GM18505 (cell line): ENCODE data around the gene BEND5.

Experiments used
- ATAC-seq: cut with Tn5 transposase; IDR thresholded peaks from one replicate; pipeline ENCODE4 v1.9.1; 2021; ENCODE audit not compliant: unreplicated experiment
- POLR2A ChIP-seq: IDR thresholded peaks from 4 replicates; pipeline ENCODE4 v1.6.1; 2011; ENCODE audit warnings: borderline replicate concordance; ENCODE audit not compliant: insufficient read depth, insufficient read length; ENCODE audit errors: extremely low read depth

Gene BEND5

GRCh38 chr1:48777219-48777895 is 666 bp upstream of the BEND5 start:
- no peak for ATAC-seq
- no peak for TF ChIP-seq POLR2A

GRCh38 chr1:48775831-48776392 is 779 bp downstream of the BEND5 start:
- no peak for ATAC-seq
- no peak for TF ChIP-seq POLR2A

GRCh38 chr1:48773133-48773532 is 3.6 kb downstream of the BEND5 start:
- no peak for TF ChIP-seq POLR2A
- ATAC-seq: peak; percentile 51

DNA sequence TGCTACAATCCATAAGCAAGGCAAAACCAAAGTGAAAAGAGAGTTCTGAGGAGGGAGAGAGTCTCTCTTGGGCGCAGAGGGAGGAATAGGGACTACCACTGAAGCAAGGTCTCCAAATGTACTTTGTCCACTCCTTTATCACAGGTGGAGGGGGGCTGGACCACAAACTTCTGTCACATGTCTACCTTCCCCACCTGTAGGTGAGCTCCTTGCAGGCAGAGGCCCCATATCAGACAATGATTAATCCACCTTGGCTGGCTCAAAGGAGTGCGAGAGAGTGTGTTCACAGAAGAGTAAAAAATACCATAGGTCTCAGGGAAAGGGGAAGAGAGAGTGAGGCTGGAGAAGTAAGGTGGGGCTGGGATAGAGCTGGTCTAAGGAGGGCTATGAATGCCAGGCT is 4.5 kb downstream of the BEND5 start:
- no peak for TF ChIP-seq POLR2A
- no peak for ATAC-seq

DNA sequence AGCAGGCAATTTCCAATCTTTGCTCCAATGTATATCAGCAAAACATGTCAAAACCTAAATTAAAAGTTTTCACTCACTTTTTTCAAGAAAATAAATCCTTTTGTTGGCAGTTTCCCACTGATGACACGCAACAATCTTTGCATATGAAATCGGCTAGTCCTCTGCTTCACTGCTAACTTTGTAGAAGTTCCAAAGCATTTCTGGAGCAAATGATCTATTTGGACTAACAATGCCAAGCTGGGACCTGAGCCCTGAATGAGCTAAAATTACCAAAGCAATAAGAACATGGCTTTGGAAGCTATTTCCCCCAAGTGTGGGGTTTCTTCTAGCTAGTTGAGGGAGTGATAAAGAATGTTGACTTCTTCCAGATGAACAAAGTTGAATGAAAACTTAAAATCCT is 5.1 kb downstream of the BEND5 start:
- ATAC-seq: no peak
- no peak for TF ChIP-seq POLR2A

- no peak for TF ChIP-seq POLR2A
- no peak for ATAC-seq
These were observed 8.6 kb downstream of the BEND5 start for GRCh38 chr1:48767975-48768510.

DNA sequence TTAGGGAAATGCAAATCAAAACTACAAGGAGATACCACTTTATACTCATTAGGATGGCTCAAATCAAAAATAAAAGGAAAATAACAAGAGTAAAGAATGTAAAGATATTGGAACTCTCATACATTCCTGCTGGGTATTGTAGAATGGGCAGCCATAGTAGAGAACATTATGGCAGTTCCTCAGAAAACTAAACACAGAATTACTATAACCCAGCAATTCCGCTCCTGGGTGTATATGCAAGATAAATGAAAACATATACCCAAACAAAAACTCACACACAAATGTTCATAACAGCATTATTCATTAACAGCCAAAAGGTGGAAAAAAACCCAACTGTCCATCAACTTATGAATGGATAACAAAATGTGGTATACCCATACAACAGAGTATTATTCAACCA is 11.4 kb downstream of the BEND5 start:
- TF ChIP-seq POLR2A: no peak
- no peak for ATAC-seq

DNA sequence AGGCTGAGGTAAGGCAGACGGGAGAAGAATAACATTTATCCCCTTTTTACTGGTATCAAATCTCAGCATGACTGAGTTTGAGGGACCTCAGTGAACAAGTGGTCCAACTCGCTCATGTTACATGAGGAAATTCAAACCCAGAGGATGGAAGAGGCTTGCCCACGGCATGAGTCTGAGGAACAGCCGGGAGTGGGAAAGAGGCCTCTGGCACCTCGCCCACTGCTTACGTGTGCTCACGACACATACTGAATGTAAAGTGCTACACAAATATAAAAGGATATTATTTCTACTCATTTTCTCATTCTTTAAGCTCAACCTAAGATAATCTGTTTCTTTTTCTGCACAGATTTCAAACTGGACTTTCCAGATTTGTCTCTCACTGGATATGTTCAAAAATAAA is 14.7 kb downstream of the BEND5 start:
- no peak for TF ChIP-seq POLR2A
- ATAC-seq: no peak

DNA sequence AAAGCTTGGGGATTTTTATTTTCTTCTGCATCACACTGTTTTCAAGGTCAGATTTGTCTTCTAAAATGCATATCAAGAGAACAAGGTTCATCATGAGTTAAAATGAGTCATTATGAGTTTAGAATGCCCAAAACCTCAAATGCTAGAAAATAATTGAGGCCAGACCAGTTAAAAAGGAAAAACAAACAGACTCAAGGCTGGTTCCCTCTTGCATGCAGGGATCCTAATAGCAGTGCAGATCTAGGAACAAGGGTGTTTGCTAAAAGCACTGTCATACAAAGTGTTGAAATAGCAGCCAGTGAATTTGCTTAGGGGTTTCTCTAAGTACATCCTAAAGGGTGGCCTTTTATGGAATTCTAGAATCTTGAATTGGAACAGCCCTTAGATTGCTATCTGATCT is 15.3 kb downstream of the BEND5 start:
- no peak for TF ChIP-seq POLR2A
- no peak for ATAC-seq

DNA sequence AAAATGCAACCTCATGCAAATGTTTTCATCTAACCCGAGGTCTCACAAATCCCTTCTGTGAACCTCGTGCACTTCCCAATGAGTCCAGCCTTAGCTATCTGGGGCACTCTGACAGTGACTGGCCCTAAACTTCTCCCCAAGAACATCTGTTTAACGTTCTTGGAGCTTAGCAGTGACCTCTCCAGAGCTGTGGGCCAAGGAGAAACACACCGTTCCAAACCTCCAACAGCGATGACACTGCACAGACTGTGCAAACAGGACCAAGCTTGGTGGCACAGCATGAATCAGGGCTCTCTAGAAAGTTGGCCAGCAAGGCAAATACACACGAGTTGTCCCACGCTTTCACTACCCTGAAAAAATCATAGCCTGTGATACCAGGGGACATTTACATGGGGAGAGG is 15.8 kb downstream of the BEND5 start:
- no peak for ATAC-seq
- TF ChIP-seq POLR2A: no peak

DNA sequence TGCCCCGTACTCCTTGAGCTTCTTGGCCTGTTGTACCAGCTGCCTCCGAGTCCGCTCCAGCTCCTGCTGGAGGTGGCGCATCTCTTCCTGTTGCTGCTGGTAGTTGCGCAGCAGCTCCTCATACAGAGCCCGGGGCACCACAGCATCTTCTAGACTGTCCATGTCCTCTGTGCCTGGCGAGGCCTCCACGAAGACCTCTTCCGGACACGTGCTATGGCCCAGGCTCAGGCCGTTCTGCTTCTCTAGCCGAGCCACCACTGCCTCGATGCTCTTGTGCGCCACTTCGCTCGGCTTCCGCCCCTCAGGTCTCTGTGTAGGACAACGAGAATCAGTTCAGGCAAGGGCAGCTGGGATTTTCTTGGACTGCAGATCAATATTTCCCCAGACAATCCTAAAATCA is 17.7 kb downstream of the BEND5 start:
- TF ChIP-seq POLR2A: no peak
- ATAC-seq: no peak

- peak; percentile 60 for ATAC-seq
- no peak for TF ChIP-seq POLR2A
These were observed 19.3 kb downstream of the BEND5 start for GRCh38 chr1:48757363-48757762.

- ATAC-seq: no peak
- TF ChIP-seq POLR2A: no peak
These were observed 19.9 kb downstream of the BEND5 start for GRCh38 chr1:48756683-48757316.

DNA sequence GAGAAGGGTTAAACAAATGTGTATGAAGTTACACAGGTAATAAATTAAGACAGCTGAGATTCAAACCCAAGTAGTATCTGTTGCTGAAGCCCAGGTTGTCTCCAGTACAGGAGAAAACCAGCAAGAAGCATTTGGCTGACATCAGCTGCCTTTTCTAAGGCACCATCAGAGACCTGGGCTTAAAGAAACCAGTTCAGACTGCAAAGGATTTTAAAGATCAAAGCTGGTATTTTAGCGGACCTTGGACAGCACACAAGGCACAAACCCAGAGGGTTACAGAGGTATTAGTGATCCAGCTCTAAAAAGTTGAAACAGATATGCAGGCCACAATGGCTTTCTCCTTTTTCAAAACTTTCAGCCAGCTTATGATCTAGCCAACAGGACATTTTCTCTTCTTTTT is 23.4 kb downstream of the BEND5 start:
- no peak for TF ChIP-seq POLR2A
- ATAC-seq: no peak

DNA sequence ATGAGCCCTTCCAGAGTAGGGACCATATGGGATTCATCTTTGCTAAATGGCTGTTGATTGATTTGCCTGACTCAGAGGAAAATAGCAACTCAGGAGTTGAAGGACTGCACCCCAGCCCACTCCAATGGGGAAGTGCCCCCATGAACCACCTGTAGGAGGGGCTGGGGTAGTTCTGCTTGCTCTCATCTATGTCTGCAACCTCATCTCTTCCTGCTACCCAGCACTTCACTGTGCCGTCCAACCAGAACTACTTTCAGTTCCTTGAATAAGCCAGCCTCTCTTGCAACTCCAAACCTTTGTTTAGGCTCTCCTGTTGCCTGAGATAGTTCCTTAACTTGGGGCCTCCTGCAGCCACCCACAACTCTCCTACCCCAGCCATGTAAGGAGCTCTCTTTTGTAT is 26.6 kb downstream of the BEND5 start:
- TF ChIP-seq POLR2A: no peak
- ATAC-seq: peak; percentile 95

GRCh38 chr1:48749068-48749467 is 27.6 kb downstream of the BEND5 start:
- TF ChIP-seq POLR2A: no peak
- ATAC-seq: no peak
